Endothelial cell of umbilical vein (primary cell): Measurements from ENCODE around the gene LMAN2. TPM values are rescaled to one million over a fixed set of nuclear protein-coding genes. Genes with fewer than 3 reads are reported as not detected.

Experiments
- BruUV-seq: library from RNA; stranded (reverse); fragments of 400-500 nt; replicated peaks from 2 replicates; lab custom pipeline; 2021; lab: Mats Ljungman, UMichigan
- CTCF ChIA-PET: fragments of 300-600, 350-600 bp; sonication (Branson Sonifier 250); formaldehyde crosslinking; loops from one replicate; lab custom pipeline; 2021; ENCODE audit warnings: antibody characterized with exemption, inconsistent platforms; lab: Charles Lee
- POLR2A ChIA-PET: fragments of 300-600, 350-600 bp; sonication (Branson Sonifier 250); formaldehyde crosslinking; loops from one replicate; lab custom pipeline; 2021; ENCODE audit warnings: antibody characterized with exemption, inconsistent platforms; lab: Charles Lee
- DNase-seq: peaks from one replicate; pipeline ENCODE4 v3.0.0-alpha.2; 2011; ENCODE audit warnings: low read depth, low spot score
- FAIRE-seq: peaks from 2 replicates; lab custom pipeline; 2011; peaks lifted over from hg19 to GRCh38; lab: Jason Lieb, UNC
- H2AFZ ChIP-seq: 2 replicates; pipeline ENCODE4 v1.6.0; 2012; ENCODE audit warnings: low read depth, low read length, control low read depth, inconsistent platforms
- H3K27ac ChIP-seq: 2 replicates; pipeline ENCODE4 v1.5.1; 2011; ENCODE audit warnings: low read depth, mild to moderate bottlenecking, control low read depth, low read length, moderate library complexity; ENCODE audit not compliant: insufficient read depth
- H3K27me3 ChIP-seq, 2 experiments: 2 replicates each; pipeline versions ENCODE4 v1.6.0 to v1.6.1; 2011; ENCODE audit warnings: low read length in 2 of 2, mixed read lengths in 1 of 2; ENCODE audit not compliant: control insufficient read depth in 2 of 2, insufficient read depth in 2 of 2
- H3K36me3 ChIP-seq, 2 experiments: 2 replicates in 1 of 2; 3 replicates in 1 of 2; pipeline ENCODE4 v1.5.1; 2011; ENCODE audit warnings: low read length in 2 of 2, mild to moderate bottlenecking in 1 of 2, moderate library complexity in 1 of 2; ENCODE audit not compliant: control insufficient read depth in 2 of 2, insufficient read depth in 2 of 2; ENCODE audit errors: extremely low read depth in 1 of 2
- H3K4me1 ChIP-seq: 3 replicates; pipeline ENCODE4 v1.5.1; 2011; ENCODE audit warnings: mild to moderate bottlenecking, low read length; ENCODE audit not compliant: control insufficient read depth, insufficient read depth; ENCODE audit errors: extremely low read depth
- H3K4me2 ChIP-seq: 2 replicates; pipeline ENCODE4 v1.6.1; 2011; ENCODE audit warnings: low read length, control low read depth, mixed read lengths; ENCODE audit not compliant: insufficient read depth
- H3K4me3 ChIP-seq, 3 experiments: fragments of 200-600 bp in 1 of 3; sonication (generic), shearing (Covaris generic) in 1 of 3; replicated peaks in 1 of 3; 2 replicates each; pipeline ENCODE4 v1.5.1; 2011 to 2016; ENCODE audit warnings: control low read depth in 3 of 3, low read length in 3 of 3, mild to moderate bottlenecking in 2 of 3, inconsistent platforms in 1 of 3, low read depth in 1 of 3, moderate library complexity in 1 of 3; ENCODE audit not compliant: insufficient read depth in 1 of 3
- H3K79me2 ChIP-seq: 2 replicates; pipeline ENCODE4 v1.6.0; 2012; ENCODE audit warnings: low read length, inconsistent platforms; ENCODE audit not compliant: control insufficient read depth, insufficient read depth
- H3K9ac ChIP-seq: replicated peaks from 2 replicates; pipeline ENCODE3; 2011; ENCODE audit warnings: low read length, control low read depth; ENCODE audit not compliant: insufficient read depth; ENCODE audit errors: extremely low read depth
- H3K9me1 ChIP-seq: replicated peaks from 3 replicates; pipeline ENCODE4 v1.6.0; 2011; ENCODE audit warnings: mild to moderate bottlenecking, low read length; ENCODE audit not compliant: control insufficient read depth, insufficient read depth; ENCODE audit errors: extremely low read depth
- H3K9me3 ChIP-seq: replicated peaks from 2 replicates; pipeline ENCODE4 v1.5.1; 2012; ENCODE audit warnings: low read length, inconsistent platforms; ENCODE audit not compliant: control insufficient read depth, insufficient read depth
- H4K20me1 ChIP-seq: replicated peaks from 2 replicates; pipeline ENCODE3; 2011; ENCODE audit warnings: mild to moderate bottlenecking, low read length; ENCODE audit not compliant: control insufficient read depth, insufficient read depth; ENCODE audit errors: extremely low read depth
- CTCF ChIP-seq, 2 donors: IDR thresholded peaks; 1 replicate in 1 of 2; 2 replicates in 1 of 2; pipeline ENCODE4 v1.5.1; 2011; ENCODE audit warnings: low read length in 2 of 2, mild to moderate bottlenecking in 2 of 2, moderate library complexity in 2 of 2, control low read depth in 1 of 2, inconsistent platforms in 1 of 2, low read depth in 1 of 2; ENCODE audit not compliant: insufficient read depth in 1 of 2; ENCODE audit errors: extremely low read depth in 1 of 2
- EZH2 ChIP-seq: IDR thresholded peaks from 2 replicates; pipeline ENCODE4 v1.6.1; 2012; ENCODE audit warnings: borderline replicate concordance, low read depth, mild to moderate bottlenecking, moderate library complexity, low read length, inconsistent platforms; ENCODE audit not compliant: severe bottlenecking
- FOS ChIP-seq: IDR thresholded peaks from 2 replicates; pipeline ENCODE4 v1.6.1; 2011; ENCODE audit warnings: mild to moderate bottlenecking, low read length, moderate library complexity, borderline replicate concordance; ENCODE audit not compliant: insufficient read depth
- GATA2 ChIP-seq: IDR thresholded peaks from 2 replicates; pipeline ENCODE4 v1.7.0; 2011; ENCODE audit warnings: low read depth, mild to moderate bottlenecking, moderate library complexity, mixed read lengths, low read length; ENCODE audit not compliant: insufficient read length, insufficient read depth
- JUN ChIP-seq: IDR thresholded peaks from 2 replicates; pipeline ENCODE4 v1.6.1; 2011; ENCODE audit warnings: borderline replicate concordance, low read depth; ENCODE audit not compliant: insufficient read length, insufficient read depth
- MYC ChIP-seq: IDR thresholded peaks from one replicate; pipeline ENCODE4 v1.6.1; 2011; ENCODE audit warnings: mild to moderate bottlenecking, low read depth, low read length
- POLR2A ChIP-seq: IDR thresholded peaks from 2 replicates; pipeline ENCODE4 v1.6.1; 2012; ENCODE audit warnings: low read depth, mild to moderate bottlenecking, control low read depth, low read length
- POLR2AphosphoS5 ChIP-seq: IDR thresholded peaks from 2 replicates; pipeline ENCODE4 v1.6.1; 2012; ENCODE audit warnings: low read depth, mild to moderate bottlenecking, control low read depth, low read length, moderate library complexity; ENCODE audit not compliant: insufficient read depth
- dilution Hi-C: fragments of 300-500 bp; cut with MboI; formaldehyde crosslinking; loops from one replicate; pipeline ENCODE4 v1.15.0; 2019; ENCODE audit warnings: low sequenced_read_pairs; ENCODE audit not compliant: extremely low pct_ligation_motif_present
- intact Hi-C: fragments of 100-400 bp; cut with micrococcal nuclease; formaldehyde crosslinking; loops from one replicate; pipeline ENCODE4 v1.10.0; 2022
- polyA plus RNA-seq, 4 experiments: library from polyadenylated mRNA; depleted of rRNA in 3 of 4; stranded (reverse) in 3 of 4; unstranded in 1 of 4; fragments of >200 nt; gene quantifications; 2 replicates each; pipeline versions ENCODE4 v1.2.1 to v1.2.3, GENCODE V29; 2011 to 2012; ENCODE audit warnings: missing spikeins in 1 of 4
- total RNA-seq: library from RNA; stranded (reverse); gene quantifications from 2 replicates; pipeline ENCODE4 v1.2.3, GENCODE V29; 2021

LMAN2 gene
- total and polyA plus RNA-seq, 2 donors (not counting 3 experiments of a cell fraction or from before 2014, with no cell fraction given): 151 to 370 TPM

- TF ChIP-seq POLR2AphosphoS5 (no peak), GATA2 (no peak), JUN (no peak), POLR2A (no peak), CTCF (IDR thresholded peaks at IDR 0.05; ENCODE audit: extremely low read depth in 1 of 2, insufficient read depth in 1 of 2, low read depth in 1 of 2, low read length in 2 of 2) (no peak), EZH2 (no peak), FOS (no peak), MYC (no peak)
- H3K9ac ChIP-seq: no peak overlapping the region
- ChIA-PET POLR2A (no interaction called here), CTCF (interaction anchor here (1.1 kb wide), 1 partner anchor 26 kb away, joined by 3 read pairs; no protein-coding TSS in a partner anchor)
- no peak overlapping the region for H3K27ac ChIP-seq
- H3K36me3 ChIP-seq: no peaks in the 10 kb centered on the region
- dilution Hi-C loops (loop anchor here (5.0 kb wide), 1 partner anchor 42 kb away; no protein-coding TSS in a partner anchor), intact Hi-C loops (no loop called here)
- H3K4me3 ChIP-seq: no peak overlapping the region
- peaks cover 16% of the 10 kb centered on the region for H3K4me1 ChIP-seq
- no TSS peak for BruUV-seq
- H4K20me1 ChIP-seq: no peaks in the 10 kb centered on the region
- no peak overlapping the region for H2AFZ ChIP-seq
- no peak overlapping the region for H3K4me2 ChIP-seq
- no peak for FAIRE-seq
- DNase-seq: no peak
- no peaks in the 10 kb centered on the region for H3K9me1 ChIP-seq
- no peaks in the 10 kb centered on the region for H3K9me3 ChIP-seq
- H3K79me2 ChIP-seq: no peaks in the 10 kb centered on the region
- H3K27me3 ChIP-seq: no peaks in the 10 kb centered on the region
Observed at GRCh38 chr5:177364159-177364962, 12.9 kb upstream of the LMAN2 start.
